Liver (tissue), 3 donors: Measurements from ENCODE around the gene GIMAP7.

ENCODE experiments used
- CTCF ChIP-seq: fragments of 150-350 bp; IDR thresholded peaks from 2 replicates; pipeline ENCODE4 v1.5.1; 2017; ENCODE audit warnings: improper control_type of control experiment, low read depth, low read length; ENCODE audit not compliant: missing input control
- EGR1 ChIP-seq, 2 donors: IDR thresholded peaks; 2 replicates each; pipeline ENCODE4 v1.6.1; 2016 to 2018; ENCODE audit warnings: antibody characterized with exemption in 2 of 2, low read depth in 2 of 2
- GABPA ChIP-seq, 2 donors: IDR thresholded peaks in 1 of 2; conservative IDR thresholded peaks in 1 of 2; 2 replicates each; pipeline ENCODE4 v1.6.1; 2016; ENCODE audit warnings: antibody characterized with exemption in 2 of 2, mild to moderate bottlenecking in 1 of 2, moderate library complexity in 1 of 2
- MAX ChIP-seq: IDR thresholded peaks from 2 replicates; pipeline ENCODE4 v1.6.1; 2016; ENCODE audit warnings: antibody characterized with exemption
- REST ChIP-seq: IDR thresholded peaks from 2 replicates; pipeline ENCODE4 v1.6.1; 2016; ENCODE audit warnings: antibody characterized with exemption, mild to moderate bottlenecking
- donor health status: healthy.
- donor health status: healthy.

GRCh38 chr7:150502519-150502918, 12.2 kb upstream of the GIMAP7 start:
- TF ChIP-seq EGR1 (IDR thresholded peaks at IDR 0.05; ENCODE audit: low read depth in 2 of 2) (no peak), CTCF (no peak), REST (no peak), MAX (no peak), GABPA (IDR thresholded peaks at IDR 0.05 in 1 of 2, conservative IDR thresholded peaks at IDR 0.05 in 1 of 2) (no peak)
